MM.1S (cell line): ENCODE data around the gene WHAMM.

Experiments used
- DNase-seq: peaks from one replicate; pipeline ENCODE4 v3.0.0-alpha.2; 2015
- H2AFZ ChIP-seq: fragments of 300-600 bp; sonication (generic); 2 replicates; pipeline ENCODE4 v1.6.0; 2016; ENCODE audit warnings: antibody characterized with exemption, low read length
- H3F3A ChIP-seq: fragments of 300-600 bp; sonication (generic); 2 replicates; pipeline ENCODE4 v1.6.1; 2016; ENCODE audit warnings: mild to moderate bottlenecking, antibody characterized with exemption, low read length, moderate library complexity, mixed read lengths; ENCODE audit not compliant: insufficient read depth
- H3K27ac ChIP-seq: fragments of 300-600 bp; sonication (generic); 2 replicates; pipeline ENCODE4 v1.5.1; 2016; ENCODE audit warnings: mild to moderate bottlenecking, low read length
- H3K27me3 ChIP-seq: fragments of 300-600 bp; sonication (generic); replicated peaks from 2 replicates; pipeline ENCODE4 v1.6.0; 2016; ENCODE audit warnings: low read length; ENCODE audit not compliant: insufficient read depth
- H3K36me3 ChIP-seq: fragments of 300-600 bp; sonication (generic); replicated peaks from 2 replicates; pipeline ENCODE4 v1.6.1; 2016; ENCODE audit warnings: mild to moderate bottlenecking, low read length, mixed read lengths; ENCODE audit not compliant: insufficient read depth
- H3K4me1 ChIP-seq: fragments of 300-600 bp; sonication (generic); 2 replicates; pipeline ENCODE4 v1.6.1; 2016; ENCODE audit warnings: low read length, mixed read lengths
- H3K4me2 ChIP-seq: fragments of 300-600 bp; sonication (generic); 2 replicates; pipeline ENCODE4 v1.6.0; 2016; ENCODE audit warnings: low read depth, low read length
- H3K4me3 ChIP-seq: fragments of 300-600 bp; sonication (generic); 2 replicates; pipeline ENCODE4 v1.5.1; 2016; ENCODE audit warnings: low read length, mixed read lengths
- H3K79me2 ChIP-seq: fragments of 300-600 bp; sonication (generic); 2 replicates; pipeline ENCODE4 v1.6.1; 2016; ENCODE audit warnings: mixed run types, low read length, mixed read lengths
- H3K9ac ChIP-seq: fragments of 300-600 bp; sonication (generic); 2 replicates; pipeline ENCODE4 v1.6.1; 2016; ENCODE audit warnings: low read length, mixed read lengths
- H3K9me2 ChIP-seq: fragments of 300-600 bp; sonication (generic); replicated peaks from 2 replicates; pipeline ENCODE4 v1.6.1; 2016; ENCODE audit warnings: mild to moderate bottlenecking, low read length, mixed read lengths; ENCODE audit not compliant: insufficient read depth
- H3K9me3 ChIP-seq: fragments of 300-600 bp; sonication (generic); replicated peaks from 2 replicates; pipeline ENCODE4 v1.6.1; 2016; ENCODE audit warnings: mild to moderate bottlenecking, low read length, mixed read lengths; ENCODE audit not compliant: insufficient read depth
- H4K20me1 ChIP-seq: fragments of 300-600 bp; sonication (generic); 2 replicates; pipeline ENCODE4 v1.6.1; 2016; ENCODE audit warnings: mild to moderate bottlenecking, low read length, moderate library complexity, mixed read lengths; ENCODE audit not compliant: insufficient read depth
- EZH2 ChIP-seq: fragments of 300-600 bp; sonication (generic); optimal IDR thresholded peaks from 2 replicates; pipeline ENCODE3; 2017; ENCODE audit warnings: low read depth, mild to moderate bottlenecking, antibody characterized with exemption, low read length, mixed read lengths
- EZH2phosphoT487 ChIP-seq: fragments of 300-600 bp; sonication (generic); IDR thresholded peaks from 2 replicates; pipeline ENCODE4 v1.6.1; 2018; ENCODE audit warnings: antibody characterized with exemption, low read length
- TF ChIP-seq, protein P1 (sequence below): fragments of 300-600 bp; sonication (generic); IDR thresholded peaks from 2 replicates; pipeline ENCODE4 v1.5.1; 2016; ENCODE audit warnings: antibody characterized with exemption, low read length, mixed read lengths

Gene WHAMM

DNA sequence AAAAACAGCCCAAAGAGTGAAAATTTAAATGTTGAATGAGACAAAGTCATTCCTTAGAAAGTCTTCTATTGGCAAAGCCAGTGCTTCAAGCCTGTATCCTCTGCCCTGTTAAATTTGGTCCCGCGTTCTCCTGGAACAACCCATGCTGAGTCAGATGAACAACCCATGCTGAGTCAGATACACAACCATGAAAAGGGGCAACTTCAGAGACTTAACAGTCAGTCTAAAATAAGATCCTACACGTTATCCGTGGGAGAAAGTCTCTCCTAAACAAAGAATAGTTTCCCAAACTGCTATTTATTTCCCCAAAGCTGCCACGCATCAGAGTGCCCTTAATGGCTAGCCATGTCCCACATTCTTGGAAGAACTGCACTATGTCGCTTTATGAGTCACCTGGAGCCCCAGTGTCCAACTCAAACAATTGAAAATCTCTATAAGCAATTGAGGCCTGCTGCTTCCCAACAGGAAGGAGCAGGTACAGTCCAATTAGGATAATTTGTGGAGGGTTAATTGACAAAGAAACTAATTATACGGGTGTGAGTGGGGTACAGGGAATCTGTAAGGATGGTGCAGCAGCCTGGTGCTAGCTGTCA lies 66.1 kb downstream of the WHAMM start:
- no peaks in the 10 kb centered on the region for H3K9me3 ChIP-seq
- no peak overlapping the region for H3K4me2 ChIP-seq
- no peak for DNase-seq
- H3K9ac ChIP-seq = no peak overlapping the region
- H2AFZ ChIP-seq = no peak overlapping the region
- no peak overlapping the region for H3K4me3 ChIP-seq
- no peaks in the 10 kb centered on the region for H3K27me3 ChIP-seq
- H3F3A ChIP-seq = no peaks in the 10 kb centered on the region
- H3K79me2 ChIP-seq = no peaks in the 10 kb centered on the region
- TF ChIP-seq EZH2 (no peak), EZH2phosphoT487 (no peak)
- TF ChIP-seq, protein P1, sequence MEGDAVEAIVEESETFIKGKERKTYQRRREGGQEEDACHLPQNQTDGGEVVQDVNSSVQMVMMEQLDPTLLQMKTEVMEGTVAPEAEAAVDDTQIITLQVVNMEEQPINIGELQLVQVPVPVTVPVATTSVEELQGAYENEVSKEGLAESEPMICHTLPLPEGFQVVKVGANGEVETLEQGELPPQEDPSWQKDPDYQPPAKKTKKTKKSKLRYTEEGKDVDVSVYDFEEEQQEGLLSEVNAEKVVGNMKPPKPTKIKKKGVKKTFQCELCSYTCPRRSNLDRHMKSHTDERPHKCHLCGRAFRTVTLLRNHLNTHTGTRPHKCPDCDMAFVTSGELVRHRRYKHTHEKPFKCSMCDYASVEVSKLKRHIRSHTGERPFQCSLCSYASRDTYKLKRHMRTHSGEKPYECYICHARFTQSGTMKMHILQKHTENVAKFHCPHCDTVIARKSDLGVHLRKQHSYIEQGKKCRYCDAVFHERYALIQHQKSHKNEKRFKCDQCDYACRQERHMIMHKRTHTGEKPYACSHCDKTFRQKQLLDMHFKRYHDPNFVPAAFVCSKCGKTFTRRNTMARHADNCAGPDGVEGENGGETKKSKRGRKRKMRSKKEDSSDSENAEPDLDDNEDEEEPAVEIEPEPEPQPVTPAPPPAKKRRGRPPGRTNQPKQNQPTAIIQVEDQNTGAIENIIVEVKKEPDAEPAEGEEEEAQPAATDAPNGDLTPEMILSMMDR = no peak
- H3K36me3 ChIP-seq = no peaks in the 10 kb centered on the region
- no peaks in the 10 kb centered on the region for H4K20me1 ChIP-seq
- H3K27ac ChIP-seq = no peak overlapping the region
- H3K9me2 ChIP-seq = no peaks in the 10 kb centered on the region
- no peaks in the 10 kb centered on the region for H3K4me1 ChIP-seq

DNA sequence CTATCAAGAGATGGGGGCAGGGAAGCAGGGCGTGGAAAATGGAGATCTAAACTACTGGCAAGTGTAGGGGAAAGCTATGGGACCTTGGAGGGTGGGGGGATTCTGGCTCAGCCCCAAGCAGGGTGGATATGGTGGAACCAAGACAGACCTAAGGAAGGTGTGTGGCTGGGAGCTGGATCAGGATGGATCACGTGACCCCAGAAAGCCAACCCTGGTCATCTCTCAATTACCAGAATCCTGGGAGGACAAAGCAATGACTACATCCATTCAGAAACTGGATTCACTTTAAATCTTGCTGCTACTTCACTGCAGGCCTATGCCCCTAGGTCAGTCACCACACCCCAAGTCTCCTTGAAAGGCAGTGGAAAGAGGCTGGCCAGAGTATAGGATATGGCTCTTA lies 68.4 kb downstream of the WHAMM start:
- no peak overlapping the region for H3K27ac ChIP-seq
- DNase-seq = no peak
- H3F3A ChIP-seq = no peaks in the 10 kb centered on the region
- no peak overlapping the region for H3K4me3 ChIP-seq
- no peaks in the 10 kb centered on the region for H3K27me3 ChIP-seq
- no peaks in the 10 kb centered on the region for H4K20me1 ChIP-seq
- H3K4me2 ChIP-seq = no peak overlapping the region
- TF ChIP-seq, protein P1 = no peak
- no peak for TF ChIP-seq EZH2phosphoT487
- no peak for TF ChIP-seq EZH2
- no peaks in the 10 kb centered on the region for H3K9me3 ChIP-seq
- no peaks in the 10 kb centered on the region for H3K36me3 ChIP-seq
- no peaks in the 10 kb centered on the region for H3K9me2 ChIP-seq
- H3K79me2 ChIP-seq = no peaks in the 10 kb centered on the region
- H3K9ac ChIP-seq = no peak overlapping the region
- no peak overlapping the region for H2AFZ ChIP-seq
- no peaks in the 10 kb centered on the region for H3K4me1 ChIP-seq

DNA sequence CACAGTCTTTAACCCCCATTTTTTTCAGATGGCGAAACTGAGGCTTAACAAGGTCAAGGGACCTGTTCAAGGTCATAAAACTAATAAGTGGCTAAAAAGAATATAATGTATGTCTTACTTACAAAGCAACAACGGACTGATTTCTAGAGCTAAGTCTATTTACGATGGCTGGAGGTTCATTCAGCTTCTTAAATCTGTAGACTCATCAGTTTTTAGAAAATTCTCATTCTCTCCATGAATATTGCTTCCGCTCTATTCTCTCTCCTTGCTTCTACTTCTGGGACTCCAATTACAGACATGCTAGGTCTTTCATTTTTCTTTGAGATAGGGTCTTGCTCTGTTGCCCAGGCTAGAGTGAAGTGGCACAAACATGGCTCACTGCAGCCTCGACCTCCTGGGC lies 68.9 kb downstream of the WHAMM start:
- no peaks in the 10 kb centered on the region for H3K27me3 ChIP-seq
- no peak for DNase-seq

More for the DNA sequence above, 68.9 kb downstream of the WHAMM start:
- H4K20me1 ChIP-seq = no peaks in the 10 kb centered on the region
- no peaks in the 10 kb centered on the region for H3F3A ChIP-seq
- no peaks in the 10 kb centered on the region for H3K4me1 ChIP-seq
- no peaks in the 10 kb centered on the region for H3K9me3 ChIP-seq
- TF ChIP-seq, protein P1 = no peak
- TF ChIP-seq EZH2phosphoT487 (no peak), EZH2 (no peak)
- no peak overlapping the region for H2AFZ ChIP-seq
- H3K9ac ChIP-seq = no peak overlapping the region
- no peak overlapping the region for H3K27ac ChIP-seq
- no peak overlapping the region for H3K4me3 ChIP-seq
- no peaks in the 10 kb centered on the region for H3K79me2 ChIP-seq
- H3K4me2 ChIP-seq = no peak overlapping the region
- H3K9me2 ChIP-seq = no peaks in the 10 kb centered on the region
- no peaks in the 10 kb centered on the region for H3K36me3 ChIP-seq
